Panc1 (cell line): Measurements from ENCODE around the gene PPP2R2B. TPM values are rescaled to one million over a fixed set of nuclear protein-coding genes. Genes with fewer than 3 reads are reported as not detected.
"Not testable (repeated sequence)": the region's sequence is repeated elsewhere in the genome, so short reads cannot be mapped to it uniquely, and the experiment has no call there.

ENCODE experiments used
- ATAC-seq: fragments of 200-7000 bp; cut with Tn5 transposase; 2 replicates; pipeline ENCODE4 v1.9.1; 2020; ENCODE audit warnings: mild to moderate bottlenecking, moderate library complexity
- BruUV-seq: library from RNA; stranded (reverse); fragments of 400-500 nt; replicated peaks from 2 replicates; lab custom pipeline; 2021; lab: Mats Ljungman, UMichigan
- CTCF ChIA-PET: fragments of 300-600 bp; sonication (Branson Sonifier 250); formaldehyde crosslinking; loops from one replicate; lab custom pipeline; 2022; ENCODE audit warnings: antibody characterized with exemption; lab: Charles Lee
- POLR2A ChIA-PET: fragments of 300-600 bp; sonication (Branson Sonifier 250); formaldehyde crosslinking; loops from one replicate; lab custom pipeline; 2022; ENCODE audit warnings: antibody characterized with exemption; lab: Charles Lee
- DNase-seq: peaks from one replicate; pipeline ENCODE4 v3.0.0-alpha.2; 2010; ENCODE audit warnings: low read depth, low spot score
- H3K27ac ChIP-seq: 2 replicates; pipeline ENCODE4 v1.5.1; 2011; ENCODE audit warnings: mild to moderate bottlenecking, low read length, inconsistent platforms
- H3K27me3 ChIP-seq: fragments of 200-500 bp; sonication (Bioruptor generic); 2 replicates; pipeline ENCODE4 v1.6.0; 2014; ENCODE audit warnings: low read length, inconsistent platforms; ENCODE audit not compliant: control insufficient read depth, insufficient read depth
- H3K36me3 ChIP-seq: fragments of 200-500 bp; sonication (Bioruptor generic); 2 replicates; pipeline ENCODE4 v1.5.1; 2014; ENCODE audit warnings: inconsistent platforms, mild to moderate bottlenecking, low read length, moderate library complexity; ENCODE audit not compliant: control insufficient read depth, insufficient read depth
- H3K4me1 ChIP-seq: 2 replicates; pipeline ENCODE4 v1.5.1; 2011; ENCODE audit warnings: inconsistent platforms, mild to moderate bottlenecking, low read length, moderate library complexity; ENCODE audit not compliant: control insufficient read depth, insufficient read depth
- H3K4me3 ChIP-seq, 2 experiments: 2 replicates each; pipeline ENCODE4 v1.5.1; 2011 to 2012; ENCODE audit warnings: low read depth in 2 of 2, low read length in 2 of 2, mild to moderate bottlenecking in 2 of 2, inconsistent platforms in 1 of 2, moderate library complexity in 1 of 2
- H3K9me3 ChIP-seq: fragments of 200-500 bp; sonication (Bioruptor generic); 2 replicates; pipeline ENCODE4 v1.5.1; 2014; ENCODE audit warnings: low read depth, mild to moderate bottlenecking, inconsistent platforms, low read length, moderate library complexity; ENCODE audit not compliant: control insufficient read depth, insufficient read depth
- CTCF ChIP-seq: fragments of 450-650 bp; IDR thresholded peaks from 2 replicates; pipeline ENCODE4 v1.5.1; 2017; ENCODE audit warnings: mild to moderate bottlenecking
- POLR2AphosphoS5 ChIP-seq: IDR thresholded peaks from 2 replicates; pipeline ENCODE4 v1.6.1; 2012; ENCODE audit warnings: mild to moderate bottlenecking, low read depth, low read length, moderate library complexity
- REST ChIP-seq, 2 experiments: IDR thresholded peaks; 2 replicates each; pipeline ENCODE4 v1.6.1; 2011 to 2012; ENCODE audit warnings: low read depth in 2 of 2, control low read depth in 1 of 2, low read length in 1 of 2, mild to moderate bottlenecking in 1 of 2, moderate library complexity in 1 of 2; ENCODE audit not compliant: insufficient read depth in 1 of 2
- SIN3A ChIP-seq: IDR thresholded peaks from 2 replicates; pipeline ENCODE4 v1.6.1; 2012; ENCODE audit warnings: low read depth, mild to moderate bottlenecking, low read length, moderate library complexity, borderline replicate concordance; ENCODE audit not compliant: insufficient read depth
- TCF7L2 ChIP-seq: IDR thresholded peaks from 2 replicates; pipeline ENCODE4 v1.6.1; 2011; ENCODE audit warnings: mild to moderate bottlenecking, low read depth, low read length, inconsistent platforms
- in situ Hi-C: cut with HindIII; loops from 2 replicates; pipeline ENCODE4 v1.10.0; 2016; ENCODE audit warnings: low sequenced_read_pairs, low pct_unique_long_range_greater_than_20kb
- intact Hi-C: fragments of 100-400 bp; cut with micrococcal nuclease; formaldehyde crosslinking; loops from one replicate; pipeline ENCODE4 v1.10.0; 2022; ENCODE audit not compliant: unreplicated experiment
- total RNA-seq: library from RNA; stranded (reverse); gene quantifications from one replicate; pipeline ENCODE4 v1.2.1, GENCODE V29; 2021; ENCODE audit not compliant: unreplicated experiment

Gene PPP2R2B
- total RNA-seq, 1 experiment from 2014 or later, result 8.8 TPM

GRCh38 chr5:146561711-146562110 is 316.8 kb downstream of the PPP2R2B start:
- no peak overlapping the region for H3K4me3 ChIP-seq
- no peaks in the 10 kb centered on the region for H3K27me3 ChIP-seq
- no peaks in the 10 kb centered on the region for H3K36me3 ChIP-seq
- no peaks in the 10 kb centered on the region for H3K9me3 ChIP-seq
- no peak overlapping the region for H3K27ac ChIP-seq
- intact Hi-C loops (no loop called here), in situ Hi-C loops (no loop called here)
- H3K4me1 ChIP-seq, result no peaks in the 10 kb centered on the region
- DNase-seq (no peak), ATAC-seq (no peak)
- no peak for TF ChIP-seq POLR2AphosphoS5
- no peak for TF ChIP-seq SIN3A
- TF ChIP-seq TCF7L2, result no peak
- TF ChIP-seq REST (IDR thresholded peaks at IDR 0.05; ENCODE audit: insufficient read depth in 1 of 2, low read depth in 2 of 2, low read length in 1 of 2), result no peak
- no peak for TF ChIP-seq CTCF
- BruUV-seq, result no TSS peak
- CTCF ChIA-PET, result no interaction called here
- POLR2A ChIA-PET, result no interaction called here

DNA sequence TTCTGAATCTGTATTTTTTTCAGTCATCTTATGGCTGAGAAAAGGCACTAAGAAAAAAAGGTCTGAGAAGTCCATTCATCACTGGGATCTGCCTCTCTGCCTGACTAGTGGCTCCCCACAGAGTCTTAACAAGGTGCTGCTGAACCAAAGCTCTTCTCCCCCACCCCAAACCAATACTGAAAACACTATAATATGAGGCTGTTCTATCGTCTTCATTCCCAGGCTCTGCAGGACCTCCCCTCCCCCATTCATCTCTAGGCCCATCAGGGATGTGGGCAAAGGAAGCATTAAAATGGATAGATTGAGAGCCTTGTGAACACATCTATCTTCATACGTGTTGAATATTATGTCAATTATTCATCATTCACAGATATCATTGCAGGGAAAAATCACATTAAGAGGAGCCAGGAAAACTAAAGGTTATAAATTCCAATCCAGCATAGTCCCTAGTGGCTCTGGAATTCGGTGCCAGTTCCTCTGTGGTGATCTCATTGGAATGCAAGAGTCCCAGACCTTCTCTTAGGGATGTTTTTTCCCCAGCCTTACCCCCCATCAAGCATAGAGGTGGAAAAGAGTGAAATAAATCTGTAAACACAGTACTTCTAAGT is 318.2 kb downstream of the PPP2R2B start:
- Histone ChIP-seq H3K27me3 (no peaks in the 10 kb centered on the region), H3K4me1 (no peaks in the 10 kb centered on the region), H3K4me3 (no peak overlapping the region), H3K36me3 (no peaks in the 10 kb centered on the region), H3K9me3 (no peaks in the 10 kb centered on the region), H3K27ac (no peak overlapping the region)
- no TSS peak for BruUV-seq
- TF ChIP-seq TCF7L2 (no peak), SIN3A (no peak), REST (IDR thresholded peaks at IDR 0.05; ENCODE audit: insufficient read depth in 1 of 2, low read depth in 2 of 2, low read length in 1 of 2) (no peak), POLR2AphosphoS5 (no peak), CTCF (no peak)
- no peak for DNase-seq
- ATAC-seq, result no peak
- in situ Hi-C loops (no loop called here), intact Hi-C loops (no loop called here)
- CTCF ChIA-PET, result no interaction called here
- POLR2A ChIA-PET, result no interaction called here

DNA sequence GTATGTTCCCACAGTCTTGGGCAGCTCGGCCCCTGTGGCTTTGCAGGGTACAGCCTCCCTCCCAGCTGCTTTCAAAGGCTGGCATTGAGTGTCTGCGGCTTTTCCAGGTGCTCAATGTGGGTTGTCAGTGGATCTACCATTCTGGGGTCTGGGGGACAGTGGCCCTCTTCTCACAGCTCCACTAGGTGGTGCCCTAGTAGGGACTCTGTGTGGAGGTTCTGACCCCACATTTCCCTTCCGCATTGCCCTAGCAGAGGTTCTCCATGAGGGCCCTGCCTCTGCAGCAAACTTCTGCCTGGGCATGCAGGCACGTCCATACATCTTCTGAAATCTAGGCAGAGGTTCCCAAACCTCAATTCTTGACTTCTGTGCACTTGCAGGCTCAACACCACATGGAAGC is 321.7 kb downstream of the PPP2R2B start:
- H3K4me1 ChIP-seq, H3K36me3 ChIP-seq, in situ Hi-C loops, DNase-seq, ATAC-seq, intact Hi-C loops, H3K27ac ChIP-seq, POLR2A ChIA-PET, CTCF ChIA-PET, H3K9me3 ChIP-seq, H3K27me3 ChIP-seq, H3K4me3 ChIP-seq, BruUV-seq: not testable (repeated sequence)
